Measurements from ENCODE around the gene KLRF1.

The KLRF1 gene

GRCh38 chr12:9786726-9787717 is 40.3 kb upstream of the KLRF1 start:
- TF ChIP-seq CTCF (conservative IDR thresholded peaks at IDR 0.05; ENCODE audit: low read depth, low read length), result no peak
- DNase-seq (ENCODE audit: low read depth), result no peak
- no peak overlapping the region for H3K4me3 ChIP-seq (ENCODE audit: low read length)

DNA sequence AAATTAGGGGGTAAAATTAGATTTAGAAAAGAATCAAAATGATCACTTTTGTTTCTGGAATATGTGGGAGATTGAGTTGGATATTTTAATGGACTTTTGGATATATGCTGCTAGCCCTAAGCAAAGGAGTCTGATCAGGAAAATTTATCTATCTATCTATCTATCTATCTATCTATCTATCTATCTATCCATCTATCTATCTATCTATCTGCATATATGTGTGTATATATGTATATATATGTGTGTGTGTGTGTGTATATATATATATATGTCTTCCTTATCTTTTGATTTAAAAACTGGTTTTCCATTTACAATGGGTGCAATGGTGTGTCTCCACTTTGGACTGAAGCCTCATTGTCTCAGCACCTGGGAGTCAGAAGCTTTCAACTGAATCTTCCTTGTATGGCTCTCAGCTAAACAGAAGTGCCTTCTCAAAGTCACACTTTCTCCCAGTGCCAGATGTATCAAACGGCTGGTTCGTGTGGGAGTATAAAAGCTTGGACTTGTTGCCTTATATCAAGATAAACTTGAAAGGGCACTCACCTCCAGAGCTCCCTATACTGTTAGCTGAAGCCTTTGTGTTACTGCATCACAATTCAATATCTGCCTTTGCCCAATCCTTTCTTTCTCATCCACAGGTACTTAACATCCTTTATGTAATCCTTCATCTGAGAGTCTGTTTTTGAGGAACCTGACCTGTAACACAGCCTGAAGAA is 34.9 kb upstream of the KLRF1 start:
- TF ChIP-seq CTCF (conservative IDR thresholded peaks at IDR 0.05; ENCODE audit: low read depth, low read length), result no peak
- no peak for DNase-seq (ENCODE audit: low read depth)
- H3K4me3 ChIP-seq (ENCODE audit: low read length), result no peak overlapping the region

- no peak overlapping the region for H3K4me3 ChIP-seq (ENCODE audit: low read length)
- no peak for TF ChIP-seq CTCF (conservative IDR thresholded peaks at IDR 0.05; ENCODE audit: low read depth, low read length)
- no peak for DNase-seq (ENCODE audit: low read depth)
Measured at GRCh38 chr12:9792961-9793617, 34.2 kb upstream of the KLRF1 start.

DNA sequence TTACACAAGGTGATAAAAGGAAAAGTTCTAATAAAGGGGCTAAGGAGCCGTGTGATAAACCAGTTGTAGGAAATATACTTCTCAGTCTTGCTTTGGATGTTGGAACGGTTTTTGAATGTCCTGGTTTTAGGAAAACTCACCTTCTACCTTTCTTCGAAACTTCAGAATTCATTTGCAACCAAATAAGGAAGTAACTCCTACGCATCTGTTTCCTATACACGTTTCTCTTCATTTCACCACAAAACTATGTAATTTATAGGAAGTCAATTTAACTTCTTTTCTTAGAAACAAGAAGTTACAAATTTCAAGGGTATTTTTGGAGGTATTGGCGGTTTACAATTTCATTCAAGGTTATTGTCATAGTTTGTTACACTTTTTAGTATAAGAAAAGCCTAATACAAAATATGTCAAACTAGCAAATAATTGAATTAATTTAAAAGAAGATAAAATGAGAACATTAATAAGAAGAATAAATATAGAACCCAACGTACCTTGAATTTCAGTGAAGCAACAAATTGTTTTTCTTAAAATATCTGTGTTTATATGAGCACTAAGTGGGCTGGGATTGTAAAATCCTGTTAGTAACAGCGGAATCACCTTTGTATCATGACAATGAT is 33.4 kb upstream of the KLRF1 start:
- DNase-seq (ENCODE audit: low read depth), result no peak
- H3K4me3 ChIP-seq (ENCODE audit: low read length), result no peak overlapping the region
- no peak for TF ChIP-seq CTCF (conservative IDR thresholded peaks at IDR 0.05; ENCODE audit: low read depth, low read length)

DNA sequence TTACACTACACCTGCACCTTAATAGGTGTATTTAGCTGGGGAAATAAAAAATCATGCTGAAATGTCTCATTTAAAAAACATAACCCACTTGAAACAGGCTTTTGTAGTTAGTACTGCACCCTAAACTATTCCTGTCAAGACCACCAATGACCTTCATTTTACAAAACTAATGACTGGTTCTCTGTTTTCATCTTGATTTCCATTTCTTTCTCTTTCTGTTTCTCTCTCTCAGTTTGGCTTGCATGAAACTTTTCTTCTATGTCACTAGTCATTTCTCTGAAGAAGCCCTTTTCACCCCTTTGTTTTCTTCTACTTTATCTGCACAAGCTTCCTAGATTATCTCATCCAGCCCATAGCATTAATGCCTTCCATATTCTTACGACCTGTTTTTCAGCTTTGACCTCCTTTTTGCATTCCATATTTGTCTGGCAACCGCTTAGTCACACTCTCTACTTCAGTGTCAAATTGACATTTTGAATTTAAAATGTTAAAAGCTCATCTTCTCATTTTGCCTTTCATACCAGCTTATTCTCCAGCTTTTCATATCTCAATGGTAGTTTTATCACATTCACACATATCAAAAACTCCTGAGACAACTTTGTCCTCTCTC is 32.7 kb upstream of the KLRF1 start:
- TF ChIP-seq CTCF (conservative IDR thresholded peaks at IDR 0.05; ENCODE audit: low read depth, low read length), result no peak
- H3K4me3 ChIP-seq (ENCODE audit: low read length), result no peak overlapping the region
- DNase-seq (ENCODE audit: low read depth), result no peak

GRCh38 chr12:9795945-9796344 is 31.3 kb upstream of the KLRF1 start:
- DNase-seq (ENCODE audit: low read depth), result no peak
- H3K4me3 ChIP-seq (ENCODE audit: low read length), result no peak overlapping the region
- TF ChIP-seq CTCF (conservative IDR thresholded peaks at IDR 0.05; ENCODE audit: low read depth, low read length), result no peak

Data from retinal pigment epithelial cell (primary cell).